HL-60 (cell line): ENCODE measurements around the gene THYN1.

Source experiments
- DNase-seq, 2 experiments: peaks; one replicate each; pipeline ENCODE4 v3.0.0-alpha.2; 2010 to 2020; ENCODE audit warnings: low read depth in 1 of 2, low spot score in 1 of 2
- H3K27ac ChIP-seq: fragments of 250-450 bp; sonication (Bioruptor Pico); replicated peaks from 2 replicates; pipeline ENCODE4 v1.5.1; 2020; ENCODE audit warnings: mild to moderate bottlenecking, moderate library complexity
- H3K27me3 ChIP-seq: fragments of 250-450 bp; sonication (Bioruptor Pico); 2 replicates; pipeline ENCODE4 v1.5.1; 2021; ENCODE audit warnings: mild to moderate bottlenecking, moderate library complexity; ENCODE audit not compliant: insufficient read depth, poor library complexity, severe bottlenecking
- H3K4me3 ChIP-seq: replicated peaks from 2 replicates; pipeline ENCODE4 v1.5.1; 2011; ENCODE audit warnings: mild to moderate bottlenecking, control low read depth, low read length; ENCODE audit not compliant: insufficient read depth
- GABPA ChIP-seq: IDR thresholded peaks from 2 replicates; pipeline ENCODE4 v1.6.1; 2012; ENCODE audit warnings: low read depth
- POLR2AphosphoS5 ChIP-seq: IDR thresholded peaks from 2 replicates; pipeline ENCODE4 v1.6.1; 2012; ENCODE audit warnings: low read depth
- REST ChIP-seq: IDR thresholded peaks from 2 replicates; pipeline ENCODE4 v1.6.1; 2012; ENCODE audit warnings: low read depth; ENCODE audit not compliant: insufficient replicate concordance
- SPI1 ChIP-seq: IDR thresholded peaks from 2 replicates; pipeline ENCODE4 v1.6.1; 2012; ENCODE audit warnings: low read depth, mild to moderate bottlenecking, borderline replicate concordance
- TF ChIP-seq, protein P1 (sequence below): IDR thresholded peaks from one replicate; pipeline ENCODE4 v1.5.1; 2011; ENCODE audit warnings: low read length, control low read depth, inconsistent platforms; ENCODE audit not compliant: insufficient read depth

THYN1 gene

DNA sequence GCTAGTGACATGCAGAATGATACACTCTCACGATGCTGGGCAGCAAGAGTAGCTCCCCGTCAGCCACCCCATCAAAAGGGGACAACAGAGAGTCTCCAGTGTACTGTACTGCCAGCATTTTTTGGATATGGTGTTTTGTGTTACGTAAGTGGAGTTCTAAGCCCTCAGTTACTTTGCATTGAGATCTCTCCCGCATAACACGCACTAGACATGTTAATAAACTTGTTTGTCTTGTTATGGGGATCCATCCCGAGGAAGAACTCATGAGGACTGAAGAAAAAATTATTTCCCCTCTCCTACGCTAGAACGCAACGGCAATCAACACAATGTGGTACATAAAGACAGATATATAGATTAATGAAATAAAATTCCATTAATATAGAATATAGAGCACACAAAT is 53.6 kb downstream of the THYN1 start:
- TF ChIP-seq SPI1 = no peak
- TF ChIP-seq, protein P1, sequence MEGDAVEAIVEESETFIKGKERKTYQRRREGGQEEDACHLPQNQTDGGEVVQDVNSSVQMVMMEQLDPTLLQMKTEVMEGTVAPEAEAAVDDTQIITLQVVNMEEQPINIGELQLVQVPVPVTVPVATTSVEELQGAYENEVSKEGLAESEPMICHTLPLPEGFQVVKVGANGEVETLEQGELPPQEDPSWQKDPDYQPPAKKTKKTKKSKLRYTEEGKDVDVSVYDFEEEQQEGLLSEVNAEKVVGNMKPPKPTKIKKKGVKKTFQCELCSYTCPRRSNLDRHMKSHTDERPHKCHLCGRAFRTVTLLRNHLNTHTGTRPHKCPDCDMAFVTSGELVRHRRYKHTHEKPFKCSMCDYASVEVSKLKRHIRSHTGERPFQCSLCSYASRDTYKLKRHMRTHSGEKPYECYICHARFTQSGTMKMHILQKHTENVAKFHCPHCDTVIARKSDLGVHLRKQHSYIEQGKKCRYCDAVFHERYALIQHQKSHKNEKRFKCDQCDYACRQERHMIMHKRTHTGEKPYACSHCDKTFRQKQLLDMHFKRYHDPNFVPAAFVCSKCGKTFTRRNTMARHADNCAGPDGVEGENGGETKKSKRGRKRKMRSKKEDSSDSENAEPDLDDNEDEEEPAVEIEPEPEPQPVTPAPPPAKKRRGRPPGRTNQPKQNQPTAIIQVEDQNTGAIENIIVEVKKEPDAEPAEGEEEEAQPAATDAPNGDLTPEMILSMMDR = no peak
- no peak for TF ChIP-seq REST
- TF ChIP-seq GABPA = no peak
- no peak for TF ChIP-seq POLR2AphosphoS5
- DNase-seq = no peak
- H3K4me3 ChIP-seq = no peak overlapping the region
- H3K27ac ChIP-seq = no peak overlapping the region
- H3K27me3 ChIP-seq = no peaks in the 10 kb centered on the region
